Measurements from ENCODE around the gene PGF. TPM values are rescaled to one million over a fixed set of nuclear protein-coding genes. Genes with fewer than 3 reads are reported as not detected.
"Not testable (repeated sequence)": the region's sequence is repeated elsewhere in the genome, so short reads cannot be mapped to it uniquely, and the experiment has no call there.

Gene PGF
- total RNA-seq, 2 donors from 2014 or later = 0.35 TPM; not detected in 1

- H3K27me3 Mint-ChIP-seq (ENCODE audit: low read depth) = no peaks in the 10 kb centered on the region
- peaks cover 1 to 4% of the 10 kb centered on the region in 2 donors for H3K9me3 Mint-ChIP-seq
- DNase-seq = no peak
Measured at GRCh38 chr14:74937171-74937570, 18.2 kb downstream of the PGF start.

GRCh38 chr14:74936731-74937130 is 18.7 kb downstream of the PGF start:
- Mint-ChIP-seq H3K4me1 (ENCODE audit: low read depth) (peaks cover 39% of the 10 kb centered on the region), H3K27me3 (ENCODE audit: low read depth) (no peaks in the 10 kb centered on the region), H3K4me3 (no peak overlapping the region), H3K36me3 (ENCODE audit: insufficient read depth in 2 of 2) (no peaks in the 10 kb centered on the region), H3K9me3 (peaks cover 1 to 4% of the 10 kb centered on the region in 2 donors), H3K27ac (no peak overlapping the region)
- ATAC-seq (replicated peaks in 1 of 2) (peak in 1 of 2 donors; percentile 3), DNase-seq (no peak)

More at GRCh38 chr14:74937171-74937570, 18.2 kb downstream of the PGF start:
- Mint-ChIP-seq H3K4me3 (no peak overlapping the region), H3K27ac (no peak overlapping the region), H3K4me1 (ENCODE audit: low read depth) (peaks cover 42% of the 10 kb centered on the region), H3K36me3 (ENCODE audit: insufficient read depth in 2 of 2) (no peaks in the 10 kb centered on the region)
- ATAC-seq (replicated peaks in 1 of 2) = peak; percentile 18 to 36

GRCh38 chr14:74936151-74936550 is 19.2 kb downstream of the PGF start:
- H3K9me3 Mint-ChIP-seq = peaks cover 1 to 4% of the 10 kb centered on the region in 2 donors
- H3K4me1 Mint-ChIP-seq (ENCODE audit: low read depth) = peaks cover 33% of the 10 kb centered on the region
- DNase-seq = no peak
- no peaks in the 10 kb centered on the region for H3K36me3 Mint-ChIP-seq (ENCODE audit: insufficient read depth in 2 of 2)
- no peak overlapping the region for H3K27ac Mint-ChIP-seq
- no peak overlapping the region for H3K4me3 Mint-ChIP-seq
- ATAC-seq (replicated peaks in 1 of 2) = no peak
- H3K27me3 Mint-ChIP-seq (ENCODE audit: low read depth) = no peaks in the 10 kb centered on the region

GRCh38 chr14:74935360-74935680 is 20.1 kb downstream of the PGF start:
- peaks cover 29% of the 10 kb centered on the region for H3K4me1 Mint-ChIP-seq (ENCODE audit: low read depth)
- no peaks in the 10 kb centered on the region for H3K36me3 Mint-ChIP-seq (ENCODE audit: insufficient read depth in 2 of 2)
- ATAC-seq (replicated peaks in 1 of 2) (no peak), DNase-seq (no peak)
- no peak overlapping the region for H3K27ac Mint-ChIP-seq
- peaks cover 1 to 4% of the 10 kb centered on the region in 2 donors for H3K9me3 Mint-ChIP-seq
- H3K27me3 Mint-ChIP-seq (ENCODE audit: low read depth) = no peaks in the 10 kb centered on the region
- H3K4me3 Mint-ChIP-seq = no peak overlapping the region

- no peaks in the 10 kb centered on the region for H3K36me3 Mint-ChIP-seq (ENCODE audit: insufficient read depth in 2 of 2)
- DNase-seq (no peak), ATAC-seq (replicated peaks in 1 of 2) (no peak)
- H3K4me3 Mint-ChIP-seq = no peak overlapping the region
- H3K27me3 Mint-ChIP-seq (ENCODE audit: low read depth) = no peaks in the 10 kb centered on the region
- H3K27ac Mint-ChIP-seq = no peak overlapping the region
- H3K4me1 Mint-ChIP-seq (ENCODE audit: low read depth) = peaks cover 23% of the 10 kb centered on the region
- peaks cover 1 to 4% of the 10 kb centered on the region in 2 donors for H3K9me3 Mint-ChIP-seq
Measured at GRCh38 chr14:74934476-74935359, 20.7 kb downstream of the PGF start.

GRCh38 chr14:74934041-74934440 is 21.4 kb downstream of the PGF start:
- H3K9me3 Mint-ChIP-seq = peaks cover 1 to 4% of the 10 kb centered on the region in 2 donors
- no peaks in the 10 kb centered on the region for H3K36me3 Mint-ChIP-seq (ENCODE audit: insufficient read depth in 2 of 2)
- no peak overlapping the region for H3K27ac Mint-ChIP-seq
- H3K27me3 Mint-ChIP-seq (ENCODE audit: low read depth) = no peaks in the 10 kb centered on the region
- H3K4me1 Mint-ChIP-seq (ENCODE audit: low read depth) = peaks cover 21% of the 10 kb centered on the region
- no peak overlapping the region for H3K4me3 Mint-ChIP-seq
- no peak for DNase-seq
- no peak for ATAC-seq (replicated peaks in 1 of 2)

- H3K27ac Mint-ChIP-seq; DNase-seq; H3K4me3 Mint-ChIP-seq; ATAC-seq (replicated peaks in 1 of 2); H3K9me3 Mint-ChIP-seq; H3K27me3 Mint-ChIP-seq (ENCODE audit: low read depth); H3K36me3 Mint-ChIP-seq (ENCODE audit: insufficient read depth in 2 of 2): not testable (repeated sequence)
- peaks cover 19% of the 10 kb centered on the region for H3K4me1 Mint-ChIP-seq (ENCODE audit: low read depth)
Measured at GRCh38 chr14:74932936-74933335, 22.5 kb downstream of the PGF start.

- DNase-seq (no peak), ATAC-seq (replicated peaks in 1 of 2) (peak; percentile 25 to 50)
- peak overlapping the region in 1 of 2 donors; percentile 41 for H3K4me3 Mint-ChIP-seq
- no peak overlapping the region for H3K27ac Mint-ChIP-seq
- H3K4me1 Mint-ChIP-seq (ENCODE audit: low read depth) = peaks cover 19% of the 10 kb centered on the region
- H3K36me3 Mint-ChIP-seq (ENCODE audit: insufficient read depth in 2 of 2) = no peaks in the 10 kb centered on the region
- H3K9me3 Mint-ChIP-seq = no peaks in the 10 kb centered on the region
- H3K27me3 Mint-ChIP-seq (ENCODE audit: low read depth) = no peaks in the 10 kb centered on the region
Measured at GRCh38 chr14:74932401-74932901, 22.9 kb downstream of the PGF start.

- peaks cover 12% of the 10 kb centered on the region for H3K4me1 Mint-ChIP-seq (ENCODE audit: low read depth)
- DNase-seq; H3K36me3 Mint-ChIP-seq (ENCODE audit: insufficient read depth in 2 of 2); H3K4me3 Mint-ChIP-seq; H3K27me3 Mint-ChIP-seq (ENCODE audit: low read depth); ATAC-seq (replicated peaks in 1 of 2); H3K27ac Mint-ChIP-seq; H3K9me3 Mint-ChIP-seq: not testable (repeated sequence)
Measured at GRCh38 chr14:74931744-74932143, 23.7 kb downstream of the PGF start.

- H3K27ac Mint-ChIP-seq = no peak overlapping the region
- H3K4me1 Mint-ChIP-seq (ENCODE audit: low read depth) = peaks cover 9% of the 10 kb centered on the region
- H3K36me3 Mint-ChIP-seq (ENCODE audit: insufficient read depth in 2 of 2) = no peaks in the 10 kb centered on the region
- no peaks in the 10 kb centered on the region for H3K9me3 Mint-ChIP-seq
- no peaks in the 10 kb centered on the region for H3K27me3 Mint-ChIP-seq (ENCODE audit: low read depth)
- ATAC-seq (replicated peaks in 1 of 2) (no peak), DNase-seq (no peak)
- no peak overlapping the region for H3K4me3 Mint-ChIP-seq
Measured at GRCh38 chr14:74929242-74929641, 26.2 kb downstream of the PGF start.

GRCh38 chr14:74927225-74927624 is 28.2 kb downstream of the PGF start:
- H3K36me3 Mint-ChIP-seq (ENCODE audit: insufficient read depth in 2 of 2) = no peaks in the 10 kb centered on the region
- no peak overlapping the region for H3K4me3 Mint-ChIP-seq
- ATAC-seq (replicated peaks in 1 of 2) = no peak
- no peaks in the 10 kb centered on the region for H3K9me3 Mint-ChIP-seq
- H3K4me1 Mint-ChIP-seq (ENCODE audit: low read depth) = peaks cover 16% of the 10 kb centered on the region
- no peak for DNase-seq
- H3K27me3 Mint-ChIP-seq (ENCODE audit: low read depth) = no peaks in the 10 kb centered on the region
- no peak overlapping the region for H3K27ac Mint-ChIP-seq

- DNase-seq (no peak), ATAC-seq (replicated peaks in 1 of 2) (no peak)
- Mint-ChIP-seq H3K27me3 (ENCODE audit: low read depth) (no peaks in the 10 kb centered on the region), H3K4me3 (peak overlapping the region; percentile 24 to 35), H3K36me3 (ENCODE audit: insufficient read depth in 2 of 2) (no peaks in the 10 kb centered on the region), H3K9me3 (no peaks in the 10 kb centered on the region), H3K27ac (no peak overlapping the region), H3K4me1 (ENCODE audit: low read depth) (peaks cover 19% of the 10 kb centered on the region)
Measured at GRCh38 chr14:74924061-74924460, 31.3 kb downstream of the PGF start.

GRCh38 chr14:74922752-74923401 is 32.5 kb downstream of the PGF start, which contains the start of gene RPS6KL1:
RPS6KL1 (minus strand) TSS chr14:74923260; CDS start chr14:74921541, 1,719 bp downstream.
- Mint-ChIP-seq H3K4me3 (peak within 1 kb of the TSS; percentile 65 to 74), H3K27ac (no peak within 1 kb of the TSS), H3K36me3 (ENCODE audit: insufficient read depth in 2 of 2) (no peaks in the 10 kb centered on the region), H3K27me3 (ENCODE audit: low read depth) (no peaks in the 10 kb centered on the region), H3K9me3 (no peaks in the 10 kb centered on the region), H3K4me1 (ENCODE audit: low read depth) (peaks cover 19% of the 10 kb centered on the region)
- DNase-seq = peak; percentile 77 to 85
- peak; percentile 99 to 100 for ATAC-seq (replicated peaks in 1 of 2)

Data from activated T-cell treated with anti-CD3 and anti-CD28 coated beads, Interleukin-2, amount 50 U/mL, for 72 hours (primary cell).